ENCODE measurements around the gene PARD3.

GRCh38 chr10:34467364-34467763 lies 347.7 kb downstream of the PARD3 start:
- TF ChIP-seq CTCF (IDR thresholded peaks at IDR 0.05; ENCODE audit: poor library complexity) (no peak), EZH2phosphoT487 (IDR thresholded peaks at IDR 0.05; ENCODE audit: low read depth, severe bottlenecking, unreplicated experiment) (no peak), EZH2 (IDR thresholded peaks at IDR 0.05; ENCODE audit: borderline replicate concordance) (no peak)
